ENCODE results near the gene RAB30.

Gene RAB30

GRCh38 chr11:83070044-83070701 is 1.5 kb downstream of the RAB30 start:
- DNase-seq, result peak; percentile 80

DNA sequence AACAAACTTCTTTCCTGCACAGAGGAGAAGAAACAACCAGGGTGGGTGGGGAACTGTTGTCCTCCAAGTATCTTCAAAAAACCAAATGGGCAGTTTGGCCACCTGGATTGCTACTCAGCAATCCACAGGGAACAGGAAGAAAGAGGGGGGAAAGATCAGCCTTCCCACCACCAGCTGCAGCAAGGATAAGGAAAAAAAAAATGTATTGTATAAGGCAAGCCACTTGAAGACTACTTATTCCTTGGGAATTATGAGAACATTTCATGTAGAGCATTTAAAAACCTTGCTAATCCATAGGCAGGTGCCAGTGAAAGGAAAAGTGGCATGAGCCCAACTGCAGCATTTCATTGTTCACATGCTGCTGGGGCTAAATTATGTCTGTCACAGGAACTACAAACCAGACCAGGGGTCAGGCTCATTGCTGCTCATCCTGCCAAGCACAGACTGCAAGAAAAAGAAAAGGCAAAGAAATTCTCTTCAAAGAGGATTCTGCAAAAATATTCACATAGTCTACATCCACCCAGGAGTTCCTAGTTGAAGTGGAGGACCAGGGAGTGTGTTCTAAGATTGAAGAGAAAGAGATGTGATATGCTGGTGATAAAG is 2.2 kb downstream of the RAB30 start:
- peak; percentile 76 for DNase-seq

GRCh38 chr11:83068568-83068967 is 3.1 kb downstream of the RAB30 start:
- no peak for DNase-seq

- DNase-seq, result no peak
Observed at GRCh38 chr11:83064011-83064410, 7.7 kb downstream of the RAB30 start.

DNA sequence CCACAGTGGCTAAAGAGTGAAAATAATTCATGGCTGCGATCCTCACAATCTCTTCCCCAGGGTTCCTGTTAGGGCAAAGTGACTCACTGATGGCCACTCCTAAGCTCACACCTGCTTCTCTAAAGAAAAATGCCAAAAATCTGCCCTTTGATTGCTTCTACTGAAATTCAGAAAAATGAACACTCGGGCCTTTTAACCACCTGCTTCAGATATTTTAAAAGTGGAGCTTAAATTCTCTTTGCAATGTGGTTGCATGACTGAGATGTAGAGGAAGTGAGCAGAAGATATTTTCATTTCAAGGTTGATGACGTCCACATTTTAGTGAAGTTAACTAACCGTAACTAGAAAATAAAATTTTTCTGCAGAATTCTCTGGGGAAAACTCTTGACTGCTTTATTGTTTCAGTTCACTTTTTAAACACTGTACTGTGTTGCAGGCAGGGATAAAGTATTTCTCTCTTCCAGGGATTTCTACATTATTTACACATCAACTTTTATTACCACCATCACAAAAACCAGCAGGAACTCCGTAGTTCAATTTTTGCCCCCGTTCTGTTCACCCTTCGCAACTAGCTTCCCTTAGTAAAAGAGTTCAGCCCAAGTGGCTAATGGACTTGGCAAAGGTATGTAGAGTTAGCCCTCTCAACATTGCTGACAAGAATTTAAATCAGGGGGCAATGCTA is 8.5 kb downstream of the RAB30 start:
- DNase-seq, result peak; percentile 59

GRCh38 chr11:83061883-83062282 is 9.8 kb downstream of the RAB30 start:
- DNase-seq, result no peak

GRCh38 chr11:83060965-83061364 is 10.7 kb downstream of the RAB30 start:
- no peak for DNase-seq

- peak; percentile 83 for DNase-seq
Observed at GRCh38 chr11:83057721-83058120, 14.0 kb downstream of the RAB30 start.

DNA sequence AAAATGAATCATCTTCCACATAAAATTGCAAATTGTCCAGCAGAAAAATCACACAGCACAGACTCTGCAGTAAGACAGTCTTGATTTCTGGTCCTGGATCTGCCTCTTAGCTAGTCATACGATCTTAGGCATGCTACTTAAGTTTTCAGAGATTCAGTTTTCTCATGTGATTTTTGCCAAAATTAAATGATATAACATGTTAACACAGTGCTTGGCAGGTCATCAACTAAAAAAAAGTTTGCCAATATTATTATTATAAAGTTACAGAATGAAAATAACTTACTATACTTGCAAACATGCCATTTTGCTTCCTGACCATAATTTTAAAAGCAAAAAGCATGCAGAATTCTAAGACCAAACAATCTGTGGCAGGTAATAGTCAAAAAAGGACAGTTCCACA is 15.1 kb downstream of the RAB30 start:
- DNase-seq, result no peak

GRCh38 chr11:83056204-83056603 is 15.5 kb downstream of the RAB30 start:
- DNase-seq, result no peak

- DNase-seq, result peak; percentile 98
Observed at GRCh38 chr11:83054904-83055380, 16.8 kb downstream of the RAB30 start.

GRCh38 chr11:83054001-83054400 is 17.7 kb downstream of the RAB30 start:
- DNase-seq, result peak; percentile 53

DNA sequence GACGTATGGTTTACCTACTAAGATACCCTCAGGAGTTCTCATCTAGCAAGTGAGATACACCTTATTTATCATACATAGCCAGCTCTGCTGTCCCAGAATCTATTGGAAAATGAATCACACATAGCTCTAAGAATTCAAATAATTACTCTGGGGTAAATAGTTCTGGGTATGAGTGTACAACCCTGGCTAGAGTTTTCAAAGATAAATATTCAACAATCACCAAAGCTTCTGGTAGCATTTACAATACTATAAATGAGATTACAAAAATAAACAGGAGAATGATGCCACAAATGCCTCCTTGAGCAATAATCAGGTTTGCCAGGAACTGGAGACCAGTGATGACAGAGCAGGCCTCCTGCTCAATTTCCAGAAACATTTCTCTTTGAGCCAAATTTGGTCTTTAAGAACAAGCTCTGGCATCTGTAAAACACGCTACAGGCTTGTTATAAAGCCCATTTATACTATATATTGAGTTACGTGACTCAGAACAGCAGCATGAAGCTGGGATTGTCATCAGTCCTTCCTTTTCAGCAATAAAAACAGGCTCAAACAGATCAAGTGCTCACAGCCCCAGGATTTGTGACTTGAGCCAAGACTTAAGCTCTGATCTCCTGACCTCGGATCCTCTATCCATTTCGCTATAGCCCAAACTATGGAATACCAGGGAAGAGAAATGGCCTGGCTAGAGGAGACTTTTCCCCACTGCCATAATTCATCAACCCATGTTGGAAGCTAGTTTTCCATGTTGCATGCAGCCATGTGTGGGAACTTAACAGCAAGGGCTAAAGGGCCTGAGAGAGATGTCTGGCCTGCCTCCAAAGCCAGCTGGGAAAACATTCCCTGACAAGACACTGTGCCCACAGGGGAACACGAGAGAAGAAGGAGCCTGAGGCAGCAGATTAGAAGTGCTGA is 19.7 kb downstream of the RAB30 start:
- peak; percentile 73 for DNase-seq

- DNase-seq, result peak; percentile 84
Observed at GRCh38 chr11:83047515-83048225, 24.0 kb downstream of the RAB30 start.

DNA sequence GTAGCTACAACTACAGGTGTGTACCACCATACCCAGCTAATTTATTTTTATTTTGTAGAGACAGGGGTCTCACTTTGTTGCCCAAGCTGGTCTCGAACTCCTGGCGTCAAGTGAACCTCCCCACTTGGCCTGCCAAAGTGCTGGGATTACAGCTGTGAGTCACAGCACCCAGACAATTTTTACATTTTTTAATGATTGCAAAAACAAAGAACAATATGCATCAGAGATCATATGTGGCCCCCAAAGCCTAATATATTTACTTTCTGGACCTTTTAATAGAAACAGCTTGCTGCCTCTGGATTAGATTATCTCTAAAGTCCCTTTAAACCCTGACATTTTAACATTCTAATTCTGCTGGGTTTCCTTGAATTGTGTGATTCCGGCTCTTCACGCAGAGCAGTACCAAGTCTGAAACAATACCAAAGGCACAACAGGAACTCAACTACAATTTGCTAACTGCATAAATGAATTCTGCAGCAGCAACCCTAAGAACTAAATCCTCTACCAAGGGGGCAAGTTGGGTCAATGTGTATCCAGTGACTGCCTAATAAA is 25.0 kb downstream of the RAB30 start:
- DNase-seq, result no peak

DNA sequence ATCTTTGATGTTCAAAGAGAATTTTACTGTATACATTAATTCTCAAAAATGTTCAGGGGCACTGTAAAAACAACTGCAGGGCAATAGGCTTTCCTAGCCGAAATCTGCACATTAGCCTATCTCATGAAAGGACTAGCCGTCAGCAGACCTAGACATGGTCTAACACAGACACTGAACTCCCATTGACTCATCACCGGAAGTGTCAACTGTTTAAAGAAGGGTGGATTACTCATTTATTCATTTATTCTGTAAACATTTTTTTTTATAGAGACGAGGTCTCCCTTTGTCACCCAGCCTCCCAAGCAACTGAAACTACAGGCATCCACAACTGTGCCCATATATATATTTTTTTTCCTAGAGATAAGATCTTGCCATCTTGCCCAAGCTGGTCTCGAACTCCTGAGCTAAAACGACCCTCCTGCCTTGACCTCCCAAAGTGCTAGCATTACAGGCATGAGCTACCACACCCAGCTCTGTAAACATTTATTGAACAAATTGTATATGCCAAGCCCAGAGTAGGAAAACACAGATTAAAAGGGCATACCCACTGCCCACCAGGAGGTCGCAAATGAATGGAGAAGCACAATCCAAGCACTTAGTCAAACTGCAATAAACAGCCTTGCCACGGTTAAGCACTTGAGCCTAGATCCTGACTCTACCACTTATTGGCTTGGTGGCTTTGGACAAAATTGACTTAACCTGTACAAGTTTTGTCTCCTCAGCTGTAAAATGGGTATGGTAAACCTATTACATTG is 26.6 kb downstream of the RAB30 start:
- peak; percentile 97 for DNase-seq

DNA sequence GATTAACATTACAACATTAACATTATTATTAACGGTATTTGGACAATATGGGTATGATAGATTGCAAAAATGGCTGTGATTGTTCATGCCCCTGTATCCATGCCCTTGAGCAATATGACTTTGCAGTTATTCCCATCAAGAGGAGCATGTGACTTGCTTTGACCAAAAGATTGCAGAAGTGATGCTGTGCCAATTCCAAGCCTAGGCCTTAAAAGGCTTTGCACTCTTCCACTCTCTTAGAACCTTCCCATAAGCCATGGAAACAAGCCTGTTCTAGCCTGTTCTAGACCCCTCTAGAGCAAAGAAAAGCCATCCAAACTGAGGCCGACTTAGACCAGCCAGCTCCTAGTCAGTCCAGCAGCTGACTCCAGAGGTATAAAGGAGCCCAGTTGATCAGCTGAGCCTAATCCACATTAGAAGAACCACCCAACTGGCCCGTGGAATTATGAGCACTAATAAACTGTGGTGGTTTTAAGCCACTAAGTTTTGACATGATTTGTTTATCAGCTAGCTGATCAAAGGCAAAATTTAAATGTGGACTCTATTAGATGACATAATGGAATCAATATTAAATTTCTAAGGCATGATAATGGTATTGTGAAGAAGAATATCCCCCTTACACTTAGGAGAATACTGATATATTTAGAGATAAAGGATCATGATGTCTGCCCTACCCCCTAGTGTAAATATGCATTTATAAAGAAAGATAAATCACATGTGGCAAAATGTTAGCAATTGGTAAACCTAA is 28.6 kb downstream of the RAB30 start:
- DNase-seq, result peak; percentile 51

- DNase-seq, result no peak
Observed at GRCh38 chr11:83041126-83041525, 30.6 kb downstream of the RAB30 start.

GRCh38 chr11:83039566-83039965 is 32.1 kb downstream of the RAB30 start:
- DNase-seq, result no peak

GRCh38 chr11:83037877-83038276 is 33.8 kb downstream of the RAB30 start:
- no peak for DNase-seq

DNA sequence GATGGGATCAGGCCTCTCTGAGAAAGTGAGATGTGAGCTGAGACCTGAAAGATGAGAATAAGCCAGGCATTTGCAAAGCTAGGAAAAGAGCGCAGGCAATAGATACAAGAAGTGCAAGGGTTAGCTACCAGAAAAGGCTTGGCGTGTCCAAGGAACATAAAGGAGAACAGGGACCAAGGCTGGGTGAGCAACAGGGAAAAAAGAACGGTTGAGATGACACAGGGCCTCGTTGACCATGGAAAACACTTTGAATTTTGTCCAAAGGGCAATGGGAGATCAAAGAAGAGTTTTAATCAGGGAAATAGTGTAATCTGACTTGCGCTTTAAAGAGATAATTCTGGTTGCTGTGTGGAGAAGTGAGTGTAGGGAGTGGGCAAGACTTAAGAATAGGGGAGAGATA is 35.0 kb downstream of the RAB30 start:
- DNase-seq, result no peak
